Measurements from ENCODE around the gene NAPB.

GRCh38 chr20:23451956-23452487 lies 30.7 kb upstream of the NAPB start:
- no peak for TF ChIP-seq CTCF (IDR thresholded peaks at IDR 0.05; ENCODE audit: poor library complexity, severe bottlenecking)
- no peak for TF ChIP-seq POLR2AphosphoS5 (IDR thresholded peaks at IDR 0.05)
- no peak for TF ChIP-seq SMC3 (conservative IDR thresholded peaks at IDR 0.05; ENCODE audit: poor library complexity)
- no peak for TF ChIP-seq EZH2 (IDR thresholded peaks at IDR 0.05; ENCODE audit: borderline replicate concordance, insufficient read depth, low read length, poor library complexity, severe bottlenecking)
- TF ChIP-seq RAD21 (conservative IDR thresholded peaks at IDR 0.05) = no peak
- no peak for TF ChIP-seq MXI1 (conservative IDR thresholded peaks at IDR 0.05; ENCODE audit: poor library complexity, severe bottlenecking)
- no peak for TF ChIP-seq TAF1 (IDR thresholded peaks at IDR 0.05; ENCODE audit: low read depth)

Data from neural cell (in vitro differentiated cells).